SK-N-SH (cell line): ENCODE data around the gene HCCS. TPM values are rescaled to one million over a fixed set of nuclear protein-coding genes. Genes with fewer than 3 reads are reported as not detected.

Source experiments
- CTCF ChIA-PET: fragments of 300-600, 350-600 bp; formaldehyde crosslinking; extraction: SDS; loops from one replicate; lab custom pipeline; 2021; lab: Yijun Ruan, JAX
- POLR2A ChIA-PET: fragments of 350-600 bp; sonication (Branson Sonifier 250); formaldehyde crosslinking; extraction: SDS; loops from one replicate; lab custom pipeline; 2020; ENCODE audit warnings: antibody characterized with exemption, inconsistent platforms; lab: Yijun Ruan, JAX
- DNase-seq: peaks from one replicate; pipeline ENCODE4 v3.0.0; 2012
- H2AFZ ChIP-seq: fragments of 200-600 bp; sonication (generic); 2 replicates; pipeline ENCODE4 v1.8.1; 2016; ENCODE audit warnings: antibody characterized with exemption, mild to moderate bottlenecking, low read depth
- H3F3A ChIP-seq: fragments of 200-600 bp; sonication (generic); replicated peaks from 2 replicates; pipeline ENCODE3; 2016; ENCODE audit warnings: antibody characterized with exemption, mild to moderate bottlenecking; ENCODE audit not compliant: insufficient read depth
- H3K27ac ChIP-seq, 2 experiments: fragments of 200-500 bp in 1 of 2; fragments of 200-600 bp in 1 of 2; sonication (Bioruptor generic) in 1 of 2; sonication (generic), shearing (Covaris generic) in 1 of 2; 2 replicates each; pipeline versions ENCODE4 v1.5.1 to v1.6.1; 2014 to 2016; ENCODE audit warnings: low read depth in 2 of 2, inconsistent platforms in 1 of 2, low read length in 1 of 2, mild to moderate bottlenecking in 1 of 2, mixed read lengths in 1 of 2
- H3K27me3 ChIP-seq: fragments of 200-600 bp; sonication (generic), shearing (Covaris generic); 2 replicates; pipeline ENCODE4 v1.6.1; 2016; ENCODE audit warnings: mixed run types; ENCODE audit not compliant: insufficient read depth
- H3K36me3 ChIP-seq, 2 experiments: fragments of 200-500 bp in 1 of 2; fragments of 200-600 bp in 1 of 2; sonication (Bioruptor generic) in 1 of 2; sonication (generic) in 1 of 2; replicated peaks in 1 of 2; 2 replicates each; pipeline versions ENCODE3 to v1.5.1; 2014 to 2016; ENCODE audit warnings: low read length in 1 of 2, mild to moderate bottlenecking in 1 of 2; ENCODE audit not compliant: insufficient read depth in 2 of 2, control insufficient read depth in 1 of 2
- H3K4me1 ChIP-seq, 2 experiments: fragments of 200-500 bp in 1 of 2; fragments of 200-600 bp in 1 of 2; sonication (Bioruptor generic) in 1 of 2; sonication (generic), shearing (Covaris generic) in 1 of 2; 2 replicates each; pipeline versions ENCODE4 v1.5.1 to v1.6.1; 2014 to 2016; ENCODE audit warnings: low read depth in 1 of 2, low read length in 1 of 2, mixed run types in 1 of 2; ENCODE audit not compliant: insufficient read depth in 2 of 2, control insufficient read depth in 1 of 2
- H3K4me2 ChIP-seq: fragments of 200-600 bp; sonication (generic), shearing (Covaris generic); 2 replicates; pipeline ENCODE4 v1.6.1; 2017; ENCODE audit warnings: mixed run types
- H3K4me3 ChIP-seq, 2 experiments: fragments of 200-500 bp in 1 of 2; fragments of 200-600 bp in 1 of 2; sonication (Bioruptor generic) in 1 of 2; sonication (generic), shearing (Covaris generic) in 1 of 2; 2 replicates each; pipeline versions ENCODE4 v1.5.1 to v1.8.1; 2014 to 2016; ENCODE audit warnings: low read depth in 2 of 2, inconsistent platforms in 1 of 2, low read length in 1 of 2, mild to moderate bottlenecking in 1 of 2, mixed read lengths in 1 of 2, moderate library complexity in 1 of 2
- H3K79me2 ChIP-seq: fragments of 200-600 bp; sonication (generic); 2 replicates; pipeline ENCODE4 v1.8.1; 2017; ENCODE audit warnings: mild to moderate bottlenecking; ENCODE audit not compliant: insufficient read depth
- H3K9ac ChIP-seq: fragments of 200-600 bp; sonication (generic); 2 replicates; pipeline ENCODE4 v1.6.1; 2017; ENCODE audit warnings: mixed run types
- H3K9me2 ChIP-seq: fragments of 200-600 bp; sonication (generic); 2 replicates; pipeline ENCODE4 v1.6.1; 2017; ENCODE audit warnings: mixed run types
- H3K9me3 ChIP-seq: fragments of 200-600 bp; sonication (generic); 2 replicates; pipeline ENCODE4 v1.6.1; 2017; ENCODE audit warnings: mixed run types, mild to moderate bottlenecking, moderate library complexity
- H4K20me1 ChIP-seq: fragments of 200-600 bp; sonication (generic); 2 replicates; pipeline ENCODE4 v1.6.1; 2017; ENCODE audit warnings: mild to moderate bottlenecking, mixed run types; ENCODE audit not compliant: insufficient read depth
- FOSL2 ChIP-seq: IDR thresholded peaks from 2 replicates; pipeline ENCODE4 v1.4.0; 2012; ENCODE audit warnings: low read depth, mild to moderate bottlenecking, moderate library complexity, borderline replicate concordance
- FOXJ3 ChIP-seq: sonication (generic); formaldehyde crosslinking; IDR thresholded peaks from 2 replicates; pipeline ENCODE4 v1.5.1; 2020; ENCODE audit warnings: mild to moderate bottlenecking, missing genetic modification reagents
- GABPA ChIP-seq: IDR thresholded peaks from 2 replicates; pipeline ENCODE4 v1.4.0; 2012; ENCODE audit warnings: low read depth, mild to moderate bottlenecking
- NRF1 ChIP-seq: IDR thresholded peaks from 2 replicates; pipeline ENCODE4 v1.6.1; 2012; ENCODE audit warnings: low read depth, mild to moderate bottlenecking, low read length
- PBX3 ChIP-seq: IDR thresholded peaks from 2 replicates; pipeline ENCODE4; 2012
- POLR2AphosphoS5 ChIP-seq: IDR thresholded peaks from 2 replicates; pipeline ENCODE4 v1.6.1; 2012; ENCODE audit warnings: low read depth, low read length
- RAD21 ChIP-seq: IDR thresholded peaks from 2 replicates; pipeline ENCODE4 v1.6.1; 2012; ENCODE audit warnings: mild to moderate bottlenecking, low read length
- RCOR1 ChIP-seq: fragments of 150-350 bp; IDR thresholded peaks from 2 replicates; pipeline ENCODE4 v1.6.1; 2017; ENCODE audit warnings: antibody characterized with exemption, low read length
- REST ChIP-seq: IDR thresholded peaks from 2 replicates; pipeline ENCODE4 v1.6.1; 2012; ENCODE audit warnings: mild to moderate bottlenecking, low read depth, low read length, moderate library complexity
- RXRA ChIP-seq: IDR thresholded peaks from 2 replicates; pipeline ENCODE4 v1.4.0; 2012; ENCODE audit warnings: low read depth, mild to moderate bottlenecking, borderline replicate concordance
- TAF1 ChIP-seq: IDR thresholded peaks from 2 replicates; pipeline ENCODE4 v1.6.1; 2012; ENCODE audit warnings: low read depth, mild to moderate bottlenecking, low read length, moderate library complexity, borderline replicate concordance
- TCF12 ChIP-seq: IDR thresholded peaks from 2 replicates; pipeline ENCODE4 v1.4.0; 2012
- TEAD4 ChIP-seq: IDR thresholded peaks from 2 replicates; pipeline ENCODE4 v1.4.0; 2012; ENCODE audit warnings: mild to moderate bottlenecking, borderline replicate concordance; ENCODE audit not compliant: insufficient read depth
- USF2 ChIP-seq: fragments of 150-350 bp; IDR thresholded peaks from 2 replicates; pipeline ENCODE4 v1.6.1; 2017; ENCODE audit warnings: antibody characterized with exemption, low read length, low read depth, borderline replicate concordance
- ZBTB33 ChIP-seq: IDR thresholded peaks from 2 replicates; pipeline ENCODE4 v1.4.0; 2012; ENCODE audit warnings: low read depth, borderline replicate concordance
- WGBS: methylation state at CpG from one replicate; pipeline ENCODE4 v1.1.6; 2017; ENCODE audit warnings: low lambda C conversion rate; 5-methylcytosine and 5-hydroxymethylcytosine counted together
- polyA plus RNA-seq, 3 experiments: library from polyadenylated mRNA; depleted of rRNA; stranded (reverse); fragments of >200 nt; gene quantifications; 2 replicates each; pipeline ENCODE4 v1.2.3, GENCODE V29; 2012

HCCS gene
- polyA plus RNA-seq, 1 of the 3 experiments (the other 2 are of a cell fraction), result 33.7 TPM

- Histone ChIP-seq H3K4me2 (no peak overlapping the region), H3F3A (no peaks in the 10 kb centered on the region), H3K9me3 (no peaks in the 10 kb centered on the region), H2AFZ (no peak overlapping the region), H3K27ac (no peak overlapping the region), H3K9me2 (no peaks in the 10 kb centered on the region), H3K36me3 (no peaks in the 10 kb centered on the region), H3K79me2 (no peaks in the 10 kb centered on the region), H3K27me3 (no peaks in the 10 kb centered on the region; the same call in 1 of the 2 replicates), H4K20me1 (no peaks in the 10 kb centered on the region), H3K9ac (no peak overlapping the region), H3K4me1 (no peaks in the 10 kb centered on the region), H3K4me3 (no peak overlapping the region)
- ChIA-PET POLR2A (no interaction called here), CTCF (no interaction called here)
- WGBS, result 64% methylated on average over 4 of the region's 4 CpGs
- TF ChIP-seq GABPA, result no peak
- no peak for TF ChIP-seq FOXJ3 (CRISPR knock-in tag)
- TF ChIP-seq TCF12, result no peak
- no peak for TF ChIP-seq PBX3
- no peak for TF ChIP-seq NRF1
- no peak for TF ChIP-seq ZBTB33
- no peak for TF ChIP-seq RAD21
- TF ChIP-seq FOSL2, result no peak
- TF ChIP-seq RCOR1, result no peak
- no peak for DNase-seq
Observed at GRCh38 chrX:11080741-11081305, 30.3 kb upstream of the HCCS start.

GRCh38 chrX:11081511-11081910 lies 29.6 kb upstream of the HCCS start:
- CTCF ChIA-PET, result no interaction called here
- TF ChIP-seq TAF1, result no peak
- no peak for TF ChIP-seq NRF1
- TF ChIP-seq POLR2AphosphoS5, result no peak
- no peak for TF ChIP-seq USF2
- no peak for TF ChIP-seq RXRA
- no peak for TF ChIP-seq RCOR1
- TF ChIP-seq TEAD4, result no peak
- TF ChIP-seq RAD21, result no peak
- no peak for TF ChIP-seq REST
- no peak for TF ChIP-seq FOSL2
- TF ChIP-seq, all 33 proteins: peak for 0

More at GRCh38 chrX:11081511-11081910, 29.6 kb upstream of the HCCS start:
- POLR2A ChIA-PET, result no interaction called here
- Histone ChIP-seq H3K4me3 (no peak overlapping the region), H3K36me3 (no peaks in the 10 kb centered on the region), H3K27me3 (no peaks in the 10 kb centered on the region; the same call in 1 of the 2 replicates), H4K20me1 (no peaks in the 10 kb centered on the region), H3K9me3 (no peaks in the 10 kb centered on the region), H3K27ac (no peak overlapping the region), H3K9me2 (no peaks in the 10 kb centered on the region), H3K4me1 (no peaks in the 10 kb centered on the region), H3K79me2 (no peaks in the 10 kb centered on the region), H3K4me2 (no peak overlapping the region), H3K9ac (no peak overlapping the region), H3F3A (no peaks in the 10 kb centered on the region), H2AFZ (no peak overlapping the region)
- 47% methylated on average over 2 of the region's 2 CpGs for WGBS
- DNase-seq, result no peak
